CD4-positive, alpha-beta T cell treated with Interferon gamma for 1 hour (primary cell): ENCODE measurements around the gene FGR.
"Not testable (repeated sequence)": the region's sequence is repeated elsewhere in the genome, so short reads cannot be mapped to it uniquely, and the experiment has no call there.

ENCODE experiments used
- DNase-seq: peaks from one replicate; pipeline ENCODE4 v3.0.0-alpha.2; 2020

FGR gene

GRCh38 chr1:27634985-27635367 lies at the start of gene FGR:
Gene FGR (minus strand): TSS chr1:27635185. CDS start chr1:27623916, 11,269 bp downstream.
- peak; percentile 58 for DNase-seq

GRCh38 chr1:27684176-27684575 lies 49.2 kb upstream of the FGR start:
- DNase-seq = no peak

- DNase-seq = no peak
Observed at GRCh38 chr1:27682351-27682944, 47.5 kb upstream of the FGR start.

- not testable (repeated sequence) for DNase-seq
Observed at GRCh38 chr1:27681580-27681979, 46.6 kb upstream of the FGR start.

- not testable (repeated sequence) for DNase-seq
Observed at GRCh38 chr1:27680225-27680791, 45.3 kb upstream of the FGR start.

- DNase-seq = no peak
Observed at GRCh38 chr1:27678747-27679146, 43.8 kb upstream of the FGR start.

- DNase-seq = no peak
Observed at GRCh38 chr1:27676410-27676809, 41.4 kb upstream of the FGR start.

- no peak for DNase-seq
Observed at GRCh38 chr1:27672750-27673112, 37.7 kb upstream of the FGR start.

GRCh38 chr1:27671964-27672749 lies 37.2 kb upstream of the FGR start, which contains the start of gene IFI6:
Gene IFI6 (minus strand): TSS chr1:27672192. CDS start chr1:27669314, 2,878 bp downstream.
- DNase-seq = peak; percentile 77

GRCh38 chr1:27669876-27670275 lies 34.9 kb upstream of the FGR start:
- no peak for DNase-seq

- peak; percentile 77 for DNase-seq
Observed at GRCh38 chr1:27668808-27669723, 34.1 kb upstream of the FGR start.

- DNase-seq = no peak
Observed at GRCh38 chr1:27668121-27668807, 33.3 kb upstream of the FGR start.

- DNase-seq = no peak
Observed at GRCh38 chr1:27666791-27667254, 31.8 kb upstream of the FGR start.

GRCh38 chr1:27666294-27666693 lies 31.3 kb upstream of the FGR start:
- no peak for DNase-seq

GRCh38 chr1:27665016-27665651 lies 30.1 kb upstream of the FGR start:
- DNase-seq = no peak

GRCh38 chr1:27664291-27664690 lies 29.3 kb upstream of the FGR start:
- no peak for DNase-seq

GRCh38 chr1:27662707-27663393 lies 27.9 kb upstream of the FGR start:
- DNase-seq = peak; percentile 84

GRCh38 chr1:27662261-27662660 lies 27.3 kb upstream of the FGR start:
- DNase-seq = no peak

- no peak for DNase-seq
Observed at GRCh38 chr1:27661412-27662075, 26.6 kb upstream of the FGR start.

- no peak for DNase-seq
Observed at GRCh38 chr1:27660300-27660835, 25.4 kb upstream of the FGR start.
